Rectal smooth muscle tissue (tissue), 1 donor: ENCODE measurements around the gene BOLA1.
"Not testable (repeated sequence)": the region's sequence is repeated elsewhere in the genome, so short reads cannot be mapped to it uniquely, and the experiment has no call there.

ENCODE experiments used
- H3K27ac ChIP-seq: one replicate; pipeline ENCODE4 v1.7.0; 2013; ENCODE audit warnings: low read depth, low read length, inconsistent platforms
- H3K27me3 ChIP-seq: one replicate; pipeline ENCODE4 v1.7.0; 2013; ENCODE audit warnings: low read length; ENCODE audit not compliant: control insufficient read depth, insufficient read depth
- H3K36me3 ChIP-seq: one replicate; pipeline ENCODE4 v1.7.0; 2013; ENCODE audit warnings: low read length; ENCODE audit not compliant: control insufficient read depth, insufficient read depth
- H3K4me1 ChIP-seq: one replicate; pipeline ENCODE4 v1.7.0; 2013; ENCODE audit warnings: low read length; ENCODE audit not compliant: control insufficient read depth, insufficient read depth
- H3K4me3 ChIP-seq: one replicate; pipeline ENCODE4 v1.7.0; 2013; ENCODE audit warnings: low read length
- H3K9ac ChIP-seq: one replicate; pipeline ENCODE4 v1.7.0; 2013; ENCODE audit warnings: low read length

Gene BOLA1, protein sequence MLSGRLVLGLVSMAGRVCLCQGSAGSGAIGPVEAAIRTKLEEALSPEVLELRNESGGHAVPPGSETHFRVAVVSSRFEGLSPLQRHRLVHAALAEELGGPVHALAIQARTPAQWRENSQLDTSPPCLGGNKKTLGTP

GRCh38 chr1:149899460-149900284, at the start of gene BOLA1:
Gene BOLA1, plus strand, starts transcription at chr1:149899568. Its CDS starts 492 bp downstream, at chr1:149900060.
- Histone ChIP-seq H3K27me3 (no peaks in the 10 kb centered on the region), H3K4me1 (no peaks in the 10 kb centered on the region), H3K36me3 (peaks cover 2% of the 10 kb centered on the region), H3K9ac (peak within 1 kb of the TSS; percentile 87), H3K4me3 (peak within 1 kb of the TSS; percentile 92), H3K27ac (peak within 1 kb of the TSS; percentile 93)

DNA sequence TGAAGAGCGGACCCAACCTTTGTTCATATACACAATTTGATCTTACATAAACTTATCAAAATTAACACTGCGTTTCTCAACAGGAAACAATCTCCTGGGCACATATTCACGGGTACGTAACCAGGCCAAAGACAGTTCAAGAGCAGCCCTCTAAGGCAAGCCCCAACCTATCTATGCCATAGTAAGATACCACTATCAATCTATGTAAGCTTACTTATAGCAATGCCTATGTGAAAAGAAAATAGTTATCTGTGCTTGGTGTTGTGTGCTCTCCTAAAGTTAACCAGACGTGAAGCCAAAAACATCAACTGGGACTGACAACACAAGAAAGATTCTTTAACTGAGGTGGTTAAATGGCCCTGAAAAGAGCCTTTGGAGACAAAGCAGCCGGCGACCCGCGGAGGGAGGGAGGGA, 49.4 kb upstream of the BOLA1 start:
- H3K4me3 ChIP-seq = peak overlapping the region; percentile 79
- no peaks in the 10 kb centered on the region for H3K27me3 ChIP-seq
- peaks cover 11% of the 10 kb centered on the region for H3K4me1 ChIP-seq
- H3K27ac ChIP-seq = peak overlapping the region; percentile 75
- peak overlapping the region; percentile 56 for H3K9ac ChIP-seq
- no peaks in the 10 kb centered on the region for H3K36me3 ChIP-seq

DNA sequence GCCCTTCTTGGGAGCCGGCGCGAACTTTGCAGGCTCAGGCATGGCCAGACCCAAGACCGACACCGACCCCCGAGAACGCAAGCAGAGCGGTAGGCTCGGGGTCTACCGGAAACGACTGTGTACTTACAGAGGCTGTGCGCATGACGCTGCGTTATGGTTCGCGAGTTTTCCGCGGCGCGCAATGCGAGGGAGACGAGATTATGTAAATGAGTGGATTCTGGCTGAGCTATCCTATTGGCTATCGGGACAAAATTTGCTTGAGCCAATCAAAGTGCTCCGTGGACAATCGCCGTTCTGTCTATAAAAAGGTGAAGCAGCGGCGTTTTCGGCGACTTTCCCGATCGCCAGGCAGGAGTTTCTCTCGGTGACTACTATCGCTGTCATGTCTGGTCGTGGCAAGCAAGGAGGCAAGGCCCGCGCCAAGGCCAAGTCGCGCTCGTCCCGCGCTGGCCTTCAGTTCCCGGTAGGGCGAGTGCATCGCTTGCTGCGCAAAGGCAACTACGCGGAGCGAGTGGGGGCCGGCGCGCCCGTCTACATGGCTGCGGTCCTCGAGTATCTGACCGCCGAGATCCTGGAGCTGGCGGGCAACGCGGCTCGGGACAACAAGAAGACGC, 48.5 kb upstream of the BOLA1 start:
- H3K9ac ChIP-seq, H3K36me3 ChIP-seq, H3K4me3 ChIP-seq, H3K27ac ChIP-seq, H3K27me3 ChIP-seq: not testable (repeated sequence)
- H3K4me1 ChIP-seq = peaks cover 11% of the 10 kb centered on the region

DNA sequence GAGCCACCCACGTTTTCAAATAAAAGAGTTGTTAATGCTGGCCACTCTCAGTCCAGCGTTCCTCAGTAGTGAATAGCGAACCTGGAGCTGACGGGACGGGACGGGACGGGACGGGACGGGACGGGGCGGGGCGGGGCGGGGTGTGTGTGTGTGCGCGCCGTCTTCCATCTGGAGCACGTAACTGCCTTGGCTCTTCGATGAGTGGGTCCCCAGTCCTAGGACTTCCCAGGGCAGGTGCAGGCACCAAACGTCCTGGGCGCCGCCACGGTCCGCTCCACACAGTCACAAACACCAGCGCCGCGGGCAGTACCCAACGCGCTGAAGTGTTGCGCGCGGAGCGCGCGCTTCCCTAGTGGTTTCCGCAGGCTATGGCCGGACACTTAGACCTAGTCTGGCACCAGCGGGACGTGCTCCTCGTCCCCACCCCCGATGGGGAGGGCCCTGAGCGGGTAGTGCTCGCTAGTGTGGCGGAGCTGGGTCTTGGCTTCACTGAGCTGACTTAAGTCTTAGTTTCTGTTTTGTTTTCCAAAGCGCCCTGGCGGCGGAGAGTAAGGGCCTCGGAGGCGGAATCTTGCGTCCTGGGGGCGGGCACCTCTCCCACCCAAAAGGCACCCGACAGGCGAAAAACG, 47.7 kb upstream of the BOLA1 start:
- not testable (repeated sequence) for H3K4me3 ChIP-seq, H3K27me3 ChIP-seq, H3K27ac ChIP-seq, H3K36me3 ChIP-seq, H3K9ac ChIP-seq
- H3K4me1 ChIP-seq = peaks cover 11% of the 10 kb centered on the region

DNA sequence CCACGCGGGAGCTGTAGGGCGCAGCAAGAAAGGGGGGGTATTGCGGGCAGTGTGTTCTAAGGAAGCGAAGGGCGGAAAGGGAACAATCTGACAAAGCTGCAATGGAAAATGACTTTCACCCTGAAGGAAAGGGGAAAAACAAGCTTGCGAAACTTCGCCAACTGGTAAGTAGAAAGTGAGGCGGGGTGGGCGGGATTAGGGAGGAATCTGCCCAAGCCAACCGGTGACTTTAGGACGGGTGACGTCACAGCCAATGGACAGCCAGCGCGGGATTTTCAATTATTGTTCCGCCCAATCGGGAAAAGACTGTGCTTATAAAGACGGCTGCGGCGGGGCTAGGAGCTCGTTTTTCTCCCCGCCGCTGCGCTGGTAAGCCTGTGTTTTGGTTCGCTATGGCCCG, 47.1 kb upstream of the BOLA1 start:
- H3K4me3 ChIP-seq, H3K27me3 ChIP-seq, H3K27ac ChIP-seq, H3K36me3 ChIP-seq, H3K9ac ChIP-seq: not testable (repeated sequence)
- H3K4me1 ChIP-seq = peaks cover 11% of the 10 kb centered on the region

DNA sequence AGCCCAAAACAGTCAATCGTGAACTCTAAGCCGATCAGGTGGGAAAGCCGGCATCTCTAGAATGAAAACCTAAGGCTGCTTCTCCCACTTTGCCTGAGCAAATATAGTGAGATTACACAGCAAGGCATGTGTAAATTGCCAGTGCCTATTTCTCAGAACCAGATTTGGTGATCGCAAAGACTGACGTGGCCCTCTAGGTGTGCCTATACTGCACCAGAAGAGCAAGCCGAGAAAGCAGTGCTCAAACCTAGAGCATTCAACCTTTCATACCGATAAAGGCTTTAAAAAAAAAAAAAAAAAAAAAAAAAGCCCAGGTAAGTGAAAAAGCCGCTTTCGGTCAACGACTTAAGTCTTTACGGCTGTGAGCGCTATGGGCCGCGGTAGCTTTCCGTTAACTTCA, 39.1 kb upstream of the BOLA1 start:
- not testable (repeated sequence) for H3K9ac ChIP-seq, H3K4me3 ChIP-seq, H3K36me3 ChIP-seq, H3K4me1 ChIP-seq, H3K27me3 ChIP-seq, H3K27ac ChIP-seq

- H3K4me1 ChIP-seq, H3K27me3 ChIP-seq, H3K9ac ChIP-seq, H3K4me3 ChIP-seq, H3K27ac ChIP-seq, H3K36me3 ChIP-seq: not testable (repeated sequence)
Observed at GRCh38 chr1:149860684-149861496, 38.5 kb upstream of the BOLA1 start.

GRCh38 chr1:149861497-149862054, 37.8 kb upstream of the BOLA1 start:
- not testable (repeated sequence) for H3K36me3 ChIP-seq, H3K4me3 ChIP-seq, H3K9ac ChIP-seq, H3K4me1 ChIP-seq, H3K27ac ChIP-seq, H3K27me3 ChIP-seq

DNA sequence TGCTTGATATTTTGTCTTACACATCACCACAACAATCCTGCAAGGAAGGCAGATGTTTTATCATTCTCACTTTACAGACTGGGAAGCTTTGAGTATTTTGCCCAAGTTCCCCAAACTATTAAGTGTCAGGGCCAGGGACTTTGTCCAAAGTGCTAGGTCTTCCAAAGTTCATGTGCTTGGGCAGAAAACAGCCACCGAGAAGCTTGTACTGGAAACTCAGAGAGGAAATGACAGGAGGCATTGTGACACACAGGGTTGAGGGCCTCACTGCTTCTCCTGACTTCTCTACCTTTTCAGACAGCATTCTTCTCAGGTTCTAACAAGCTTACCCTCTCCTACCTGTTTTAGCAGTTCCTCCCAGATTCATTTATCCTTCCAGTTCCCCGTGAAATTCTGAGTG, 32.5 kb upstream of the BOLA1 start:
- not testable (repeated sequence) for H3K27me3 ChIP-seq, H3K4me1 ChIP-seq, H3K9ac ChIP-seq, H3K36me3 ChIP-seq, H3K4me3 ChIP-seq, H3K27ac ChIP-seq

DNA sequence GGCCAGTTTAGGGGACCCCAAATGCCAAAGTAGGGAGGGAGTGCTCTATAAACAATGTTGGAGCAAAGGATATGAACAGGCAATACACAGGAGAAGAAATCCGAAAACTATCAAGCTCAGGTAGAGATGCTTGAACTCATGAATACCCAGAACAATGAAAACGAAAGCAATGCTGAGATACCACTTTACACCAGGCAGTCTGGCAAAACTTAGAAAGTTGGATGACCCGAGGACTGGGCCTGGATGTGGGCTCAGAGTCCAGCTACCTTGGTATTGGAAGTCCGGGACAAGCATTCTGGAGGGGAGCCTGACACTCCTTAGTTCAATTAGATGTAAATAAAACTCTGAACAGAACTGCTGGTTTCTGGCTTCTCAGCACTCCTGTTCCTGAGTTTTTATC, 26.3 kb upstream of the BOLA1 start:
- not testable (repeated sequence) for H3K36me3 ChIP-seq, H3K4me3 ChIP-seq, H3K27me3 ChIP-seq, H3K27ac ChIP-seq, H3K9ac ChIP-seq, H3K4me1 ChIP-seq

DNA sequence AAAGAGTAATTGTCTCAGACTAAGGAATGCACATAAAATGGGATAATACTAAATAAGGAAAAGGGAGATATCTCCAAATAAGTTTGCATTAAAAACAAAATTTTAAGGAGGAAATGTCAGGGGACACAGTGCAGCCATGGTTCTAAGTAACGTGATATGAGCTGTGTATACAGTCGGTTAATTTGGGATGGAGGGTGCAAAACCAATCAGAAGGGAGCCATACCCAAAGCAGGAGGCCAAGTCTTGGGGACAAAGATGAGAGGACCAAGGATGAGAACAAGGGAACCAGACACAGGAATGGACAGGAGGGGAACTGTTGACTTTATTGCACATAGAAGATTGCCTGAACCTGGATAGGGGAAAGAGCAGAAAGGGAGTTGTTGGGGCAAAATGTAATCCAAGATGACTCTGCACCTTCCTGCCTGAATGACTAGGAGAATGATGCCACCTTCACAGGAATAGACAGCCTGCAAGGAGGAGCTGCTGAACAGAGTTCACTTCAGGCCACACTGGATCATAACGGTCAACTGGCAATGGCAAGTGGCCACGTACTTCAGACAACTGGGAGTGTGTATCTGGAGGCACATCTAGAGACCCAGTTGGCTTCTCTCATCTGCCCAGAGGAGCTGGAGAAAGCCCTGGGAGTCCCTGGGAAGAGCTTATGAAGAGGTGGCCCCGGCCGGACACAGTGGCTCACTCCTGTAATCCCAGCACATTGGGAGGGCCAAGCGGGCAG, 22.0 kb upstream of the BOLA1 start:
- Histone ChIP-seq H3K4me1 (no peaks in the 10 kb centered on the region), H3K27ac (no peak overlapping the region), H3K27me3 (no peaks in the 10 kb centered on the region), H3K9ac (no peak overlapping the region), H3K36me3 (no peaks in the 10 kb centered on the region), H3K4me3 (no peak overlapping the region)
